Astrocyte of the cerebellum (primary cell): Measurements from ENCODE around the gene PPFIA3.
"Not testable (repeated sequence)": the region's sequence is repeated elsewhere in the genome, so short reads cannot be mapped to it uniquely, and the experiment has no call there.

Experiments used
- DNase-seq: peaks from one replicate; pipeline ENCODE4 v3.0.0-alpha.2; 2011; ENCODE audit warnings: low read depth
- H3K4me3 ChIP-seq: 2 replicates; pipeline ENCODE4 v1.5.1; 2011; ENCODE audit warnings: mild to moderate bottlenecking, low read depth, low read length, moderate library complexity
- CTCF ChIP-seq: IDR thresholded peaks from 2 replicates; pipeline ENCODE4 v1.5.1; 2012; ENCODE audit warnings: low read length, low read depth, moderate library complexity, mild to moderate bottlenecking; ENCODE audit errors: missing control alignments
- in situ Hi-C: cut with HindIII; loops from 2 replicates; pipeline ENCODE4 v1.10.0; 2017; ENCODE audit warnings: low sequenced_read_pairs

PPFIA3 gene

DNA sequence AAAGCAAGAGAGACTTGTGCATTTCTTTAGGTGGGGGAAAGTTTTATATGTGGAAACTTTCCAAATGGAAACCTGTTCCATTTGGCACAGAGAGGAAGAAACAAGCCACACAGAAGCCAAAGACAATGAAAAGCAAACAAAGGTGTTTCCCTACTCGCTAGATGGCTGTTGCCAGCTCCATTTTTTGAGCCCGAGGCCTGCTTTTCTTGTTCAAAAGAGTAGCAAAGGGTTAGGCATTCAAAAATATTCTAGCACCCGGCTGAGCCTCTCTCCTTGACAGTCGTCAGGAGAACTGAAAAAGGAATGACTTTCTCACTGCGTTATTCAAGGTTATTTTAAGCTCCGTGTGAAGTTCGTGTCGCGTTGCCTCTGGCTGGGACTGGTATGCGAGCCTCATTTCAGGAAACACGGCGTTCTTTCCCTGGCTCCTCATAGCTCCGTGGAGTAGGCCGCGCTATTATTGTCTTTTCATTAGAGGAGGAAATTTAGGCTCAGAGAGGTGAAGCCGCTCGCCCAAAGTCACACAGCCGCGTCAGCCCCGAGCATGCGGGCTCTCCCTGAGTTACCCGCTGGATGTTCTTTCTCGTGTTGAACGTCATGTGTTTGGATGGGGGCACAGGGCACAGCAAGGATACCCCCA, 45.9 kb downstream of the PPFIA3 start:
- no peak for TF ChIP-seq CTCF
- no peak for DNase-seq
- no peak overlapping the region for H3K4me3 ChIP-seq
- in situ Hi-C loops = no loop called here

DNA sequence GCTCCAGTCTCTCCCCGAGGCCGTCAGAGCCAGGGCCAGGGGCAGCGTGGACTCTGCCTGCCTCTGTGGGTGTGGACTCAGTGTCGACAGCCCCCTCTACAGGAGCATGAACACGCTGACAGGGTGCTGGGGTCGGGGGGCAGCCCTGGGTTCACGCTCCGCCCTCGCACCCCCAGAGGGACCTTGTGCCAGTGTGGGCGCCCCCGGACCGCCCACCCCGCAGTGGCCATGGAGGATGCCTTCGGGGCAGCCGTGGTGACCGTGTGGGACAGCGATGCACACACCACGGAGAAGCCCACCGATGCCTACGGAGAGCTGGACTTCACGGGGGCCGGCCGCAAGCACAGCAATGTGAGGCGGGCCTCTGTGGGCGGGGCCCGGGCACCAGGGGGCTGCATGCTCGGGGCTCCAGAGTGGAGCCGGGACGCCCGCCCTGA, 46.5 kb downstream of the PPFIA3 start:
- in situ Hi-C loops = no loop called here
- no peak overlapping the region for H3K4me3 ChIP-seq
- TF ChIP-seq CTCF = peak; percentile 16

GRCh38 chr19:49167857-49168409, 48.6 kb downstream of the PPFIA3 start:
- TF ChIP-seq CTCF = no peak
- in situ Hi-C loops = no loop called here
- H3K4me3 ChIP-seq = no peak overlapping the region
- no peak for DNase-seq

More for the DNA sequence above, 46.5 kb downstream of the PPFIA3 start:
- DNase-seq = no peak

- no peak for TF ChIP-seq CTCF
- no peak for DNase-seq
- in situ Hi-C loops = no loop called here
- no peak overlapping the region for H3K4me3 ChIP-seq
These were observed 49.1 kb downstream of the PPFIA3 start for GRCh38 chr19:49168421-49168820.

DNA sequence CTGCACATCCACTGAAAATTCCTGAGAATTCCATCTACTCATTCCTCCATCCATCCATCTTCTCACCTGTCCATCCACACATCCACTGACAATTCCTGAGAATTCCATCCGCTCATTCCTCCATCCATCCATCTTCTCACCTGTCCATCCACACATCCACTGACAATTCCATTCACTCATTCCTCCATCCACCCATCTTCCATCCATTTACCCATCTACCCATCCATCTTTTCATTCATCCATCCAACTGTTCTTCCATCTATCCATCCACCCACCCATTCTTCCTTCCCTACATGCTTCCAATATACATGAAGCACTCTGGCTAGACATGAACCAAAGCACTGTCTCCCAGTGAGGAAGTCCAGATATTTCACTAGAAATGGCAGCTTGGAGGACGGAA, 53.9 kb downstream of the PPFIA3 start:
- TF ChIP-seq CTCF = no peak
- no peak overlapping the region for H3K4me3 ChIP-seq
- in situ Hi-C loops = no loop called here
- DNase-seq = no peak

GRCh38 chr19:49180659-49181058, 61.3 kb downstream of the PPFIA3 start:
- no peak for TF ChIP-seq CTCF
- no peak overlapping the region for H3K4me3 ChIP-seq
- in situ Hi-C loops = no loop called here
- no peak for DNase-seq

- DNase-seq, in situ Hi-C loops, H3K4me3 ChIP-seq: not testable (repeated sequence)
These were observed 62.9 kb downstream of the PPFIA3 start for GRCh38 chr19:49182010-49182847.
